Adrenal gland (tissue), 12 donors: ENCODE data around the gene KAZN. TPM values are rescaled to one million over a fixed set of nuclear protein-coding genes. Genes with fewer than 3 reads are reported as not detected.

ENCODE experiments used
- DNase-seq, 7 donors: peaks; one replicate each; pipeline ENCODE4 v3.0.0-alpha.2; 2019 to 2020
- H3K27ac ChIP-seq, 5 donors: fragments of 200-600 bp; sonication (generic) in 4 of 5; 1 replicate in 3 of 5; 2 replicates in 2 of 5; pipeline versions ENCODE4 v1.5.1 to v1.8.0; 2016 to 2020; ENCODE audit warnings: mild to moderate bottlenecking in 1 of 5
- H3K27me3 ChIP-seq: fragments of 200-600 bp; 2 replicates; pipeline ENCODE4 v1.8.0; 2021
- H3K36me3 ChIP-seq, 2 donors: fragments of 200-600 bp; replicated peaks in 1 of 2; 1 replicate in 1 of 2; 2 replicates in 1 of 2; pipeline versions ENCODE4 v1.5.1 to v1.8.0; 2018 to 2022
- H3K4me1 ChIP-seq, 2 donors: fragments of 200-600 bp; replicated peaks in 1 of 2; 1 replicate in 1 of 2; 2 replicates in 1 of 2; pipeline versions ENCODE4 v1.5.1 to v1.8.0; 2018 to 2021
- H3K4me3 ChIP-seq, 4 donors: fragments of 200-600 bp; sonication (generic) in 3 of 4; one replicate each; pipeline ENCODE4 v1.5.1; 2016 to 2018
- H3K9me3 ChIP-seq, 3 donors: fragments of 200-600 bp; sonication (generic) in 1 of 3; replicated peaks in 1 of 3; 1 replicate in 2 of 3; 2 replicates in 1 of 3; pipeline versions ENCODE4 v1.5.1 to v1.8.0; 2016 to 2021
- CTCF ChIP-seq, 6 experiments: fragments of 450-650 bp in 4 of 6; fragments of 200-600 bp in 2 of 6; sonication (generic) in 1 of 6; IDR thresholded peaks; 1 replicate in 5 of 6; 2 replicates in 1 of 6; pipeline versions ENCODE4 v1.5.1 to v1.8.0; 2016 to 2021; ENCODE audit warnings: antibody characterized with exemption in 6 of 6, mild to moderate bottlenecking in 2 of 6, moderate library complexity in 1 of 6
- POLR2A ChIP-seq, 2 donors: fragments of 450-650 bp; IDR thresholded peaks; one replicate each; pipeline ENCODE4 v1.6.1; 2017; ENCODE audit warnings: antibody characterized with exemption in 2 of 2, mild to moderate bottlenecking in 2 of 2, moderate library complexity in 1 of 2
- WGBS, 4 donors: extraction: QIAGEN DNeasy Blood & Tissue Kit in 2 of 4; methylation state at CpG; one replicate each; pipeline versions ENCODE4 v1.1.5 to v1.1.7; 2013 to 2017; 5-methylcytosine and 5-hydroxymethylcytosine counted together
- intact Hi-C, 2 donors: fragments of 100-400 bp; cut with DNase I; formaldehyde crosslinking; loops; one replicate each; pipeline versions ENCODE4 v1.14.1 to v1.15.0; 2022 to 2023
- polyA plus RNA-seq, 3 donors: library from polyadenylated mRNA; stranded (reverse); fragments of 200-250 nt in 2 of 3; fragments of 350-450 nt in 1 of 3; fragmentation: Illumina TruSeq in 1 of 3; extraction: RNeasy Lipid Tissue Mini Kit (QIAGEN cat#74804) in 1 of 3; gene quantifications; one replicate each; pipeline ENCODE4 v1.2.3, GENCODE V29; 2013 to 2014
- total RNA-seq, 9 donors: library from RNA; depleted of rRNA in 4 of 9; stranded (reverse); fragments of >200 nt in 4 of 9; fragments of 120-200 nt in 1 of 9; fragmentation: NEBNext Ultra II Directional in 1 of 9; extraction: Animal tissue kit (Norgen Biotek cat#: 25700) in 1 of 9; gene quantifications; one replicate each; pipeline versions ENCODE4 v1.1.0 to v1.2.4, GENCODE V29; 2013 to 2023
- donor health status: healthy with polysubstance abuse.
- donor health status: Bipolar disorder and iron deficiency.
- donor health status: DM: yes; HTN: yes; CAD: no.
- donor health status: DM: no; HTN: no; CAD: no.
- donor health status: DM: no; HTN: no; CAD: no.
- donor health status: DM: yes; HTN: yes; CAD: no.

Gene KAZN
- total and polyA plus RNA-seq, 12 donors: 5.9 to 63.4 (median 29.5) TPM

- intact Hi-C loops: no loop called here
- 72 to 85% (median 78%) methylated on average over 4 of the region's 4 CpGs for WGBS, 4 donors
- H3K27ac ChIP-seq: no peak overlapping the region
- TF ChIP-seq CTCF (IDR thresholded peaks at IDR 0.05): no peak
- no peak for TF ChIP-seq POLR2A (IDR thresholded peaks at IDR 0.05)
- DNase-seq: no peak
- no peaks in the 10 kb centered on the region for H3K27me3 ChIP-seq
- H3K4me1 ChIP-seq: no peaks in the 10 kb centered on the region
- H3K4me3 ChIP-seq: no peak overlapping the region
- H3K36me3 ChIP-seq: no peaks in the 10 kb centered on the region
- H3K9me3 ChIP-seq: no peaks in the 10 kb centered on the region
Measured at GRCh38 chr1:14897547-14897946, 299.1 kb downstream of the KAZN start.

GRCh38 chr1:14897997-14898645 is 299.6 kb downstream of the KAZN start:
- intact Hi-C loops: no loop called here
- DNase-seq: no peak
- Histone ChIP-seq H3K4me3 (no peak overlapping the region), H3K27me3 (no peaks in the 10 kb centered on the region), H3K9me3 (no peaks in the 10 kb centered on the region), H3K4me1 (no peaks in the 10 kb centered on the region), H3K27ac (no peak overlapping the region), H3K36me3 (no peaks in the 10 kb centered on the region)
- TF ChIP-seq POLR2A (IDR thresholded peaks at IDR 0.05): no peak
- no peak for TF ChIP-seq CTCF (IDR thresholded peaks at IDR 0.05)
- 82 to 90% (median 86%) methylated on average over 7 of the region's 7 CpGs for WGBS, 4 donors

- Histone ChIP-seq H3K9me3 (no peaks in the 10 kb centered on the region), H3K36me3 (no peaks in the 10 kb centered on the region), H3K27ac (no peak overlapping the region), H3K4me3 (no peak overlapping the region), H3K27me3 (no peaks in the 10 kb centered on the region), H3K4me1 (no peaks in the 10 kb centered on the region)
- TF ChIP-seq POLR2A (IDR thresholded peaks at IDR 0.05) (no peak), CTCF (IDR thresholded peaks at IDR 0.05) (no peak)
- WGBS, 4 donors: 59 to 71% (median 70%) methylated on average over 11 of the region's 11 CpGs
- no peak for DNase-seq
- intact Hi-C loops: no loop called here
Measured at GRCh38 chr1:14899686-14900085, 301.2 kb downstream of the KAZN start.

- intact Hi-C loops: no loop called here
- WGBS, 4 donors: 52 to 72% (median 64%) methylated on average over 5 to 8 of the region's 8 CpGs
- Histone ChIP-seq H3K27me3 (no peaks in the 10 kb centered on the region), H3K9me3 (no peaks in the 10 kb centered on the region), H3K4me3 (no peak overlapping the region), H3K27ac (no peak overlapping the region), H3K36me3 (no peaks in the 10 kb centered on the region), H3K4me1 (no peaks in the 10 kb centered on the region)
- no peak for TF ChIP-seq POLR2A (IDR thresholded peaks at IDR 0.05)
- TF ChIP-seq CTCF (IDR thresholded peaks at IDR 0.05): no peak
- DNase-seq: no peak
Measured at GRCh38 chr1:14901371-14901954, 303.0 kb downstream of the KAZN start.
